Activated CD4-positive, alpha-beta T cell treated with anti-CD3 and anti-CD28 coated beads, Interleukin-10, Interleukin-2, amounts not matched to agents 100 ng/mL and 50 ng/mL, durations not matched to agents 16 hours and 8 hours (primary cell): ENCODE data around the gene PAPSS1.
"Not testable (repeated sequence)": the region's sequence is repeated elsewhere in the genome, so short reads cannot be mapped to it uniquely, and the experiment has no call there.

Source experiments
- DNase-seq: peaks from one replicate; pipeline ENCODE4 v3.0.0-alpha.2; 2020

Gene PAPSS1

DNA sequence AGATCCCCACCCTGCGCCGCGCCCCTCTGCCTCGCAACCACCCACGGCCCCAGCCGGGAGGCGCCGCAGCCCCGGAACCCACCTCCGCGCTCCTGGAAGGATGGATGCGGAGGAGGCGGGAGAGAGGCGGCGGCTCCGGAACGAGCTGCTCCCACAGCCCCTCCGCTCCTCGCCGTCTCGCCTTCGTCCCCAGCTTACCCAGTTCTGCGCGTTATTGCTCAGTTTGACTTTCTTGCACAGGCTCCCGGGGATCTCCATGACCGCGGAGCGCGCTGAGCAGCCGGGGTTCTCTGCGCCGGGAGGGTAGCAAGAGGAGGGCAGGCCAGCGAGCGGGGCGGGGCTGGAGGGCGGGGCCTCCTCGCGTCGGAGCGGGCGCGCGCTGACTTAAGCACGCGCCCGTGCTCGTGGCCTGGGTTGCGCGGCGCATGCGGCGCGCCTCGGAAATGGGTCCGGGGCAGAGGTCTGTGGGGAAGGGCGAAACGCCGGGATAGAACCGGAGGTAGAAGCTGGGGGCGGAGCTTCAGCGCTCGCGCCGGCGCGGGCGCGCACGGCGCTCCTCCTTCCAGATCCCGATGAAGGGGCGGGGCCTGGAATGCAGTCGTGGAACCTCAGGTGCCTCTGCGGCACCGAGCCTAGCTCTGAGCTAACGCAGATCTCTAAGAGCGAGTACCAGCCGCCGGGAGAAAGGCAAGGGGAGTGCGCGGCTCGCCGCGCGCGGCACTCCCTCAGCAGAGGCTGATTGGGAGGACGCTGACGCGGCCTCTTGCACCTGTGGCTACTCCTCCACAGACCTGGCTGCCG lies at the start of gene PAPSS1:
Gene PAPSS1 (minus strand): TSS at position 313 of the 801 bp plus-strand sequence. CDS start 55 bp downstream, at position 258.
- DNase-seq, result peak; percentile 96

DNA sequence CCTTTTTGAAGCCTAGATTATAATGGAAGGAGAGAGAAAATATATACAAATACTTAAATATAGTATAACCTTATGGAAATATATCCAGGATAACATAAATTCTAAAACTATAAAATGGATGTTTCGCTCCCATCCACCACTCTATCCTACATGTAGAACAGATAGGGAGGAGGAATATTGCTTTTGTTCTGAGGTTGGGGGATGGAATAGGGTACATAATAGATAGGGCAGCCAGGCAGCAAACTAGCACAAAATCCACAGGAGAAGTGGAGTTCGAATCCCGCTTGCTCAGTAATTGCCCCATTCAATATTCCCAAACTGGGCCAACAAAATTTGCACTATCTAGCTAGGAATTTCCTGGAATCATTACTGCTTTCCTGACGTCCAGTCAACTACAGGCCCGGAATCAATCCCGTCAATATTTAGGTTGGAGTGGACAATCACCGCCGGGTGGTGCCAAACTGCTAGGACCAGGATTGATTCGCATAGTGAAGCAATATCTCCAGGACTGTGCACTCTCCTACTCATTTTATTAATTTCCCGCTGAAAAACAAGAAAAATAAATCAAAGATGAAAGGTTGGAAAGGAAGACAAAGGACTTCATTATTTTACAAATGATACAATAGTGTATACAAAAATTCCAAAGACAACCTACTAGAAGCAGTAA lies 40.4 kb upstream of the PAPSS1 start:
- no peak for DNase-seq

DNA sequence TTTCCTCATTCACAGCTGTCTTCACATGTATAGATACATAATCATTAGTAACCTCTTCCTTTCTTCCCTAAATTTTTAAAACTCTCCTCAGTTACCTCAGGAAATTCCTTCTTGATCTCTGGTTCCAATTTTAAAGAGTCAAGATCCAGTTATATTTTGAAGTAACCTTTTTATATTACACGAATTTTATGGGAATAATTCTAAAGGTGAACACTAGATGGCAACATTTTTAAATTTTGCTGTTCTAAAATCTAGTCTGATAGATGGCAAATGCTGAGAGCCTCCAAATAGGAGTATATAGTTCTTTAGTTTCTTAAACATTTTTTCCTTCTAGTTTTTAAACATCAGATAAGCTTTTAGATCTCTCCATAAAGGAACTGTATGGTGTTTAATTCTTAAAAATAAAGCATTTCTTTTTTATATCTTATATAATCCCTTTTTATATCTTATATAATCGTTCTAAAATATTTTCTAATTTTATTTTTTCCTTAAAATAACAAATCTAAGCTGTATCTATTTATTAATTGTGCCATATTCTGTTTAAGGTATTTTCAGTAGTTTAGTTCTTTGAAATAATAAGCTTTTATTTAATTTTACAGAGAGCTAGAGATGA lies 37.9 kb upstream of the PAPSS1 start:
- DNase-seq, result peak; percentile 26

DNA sequence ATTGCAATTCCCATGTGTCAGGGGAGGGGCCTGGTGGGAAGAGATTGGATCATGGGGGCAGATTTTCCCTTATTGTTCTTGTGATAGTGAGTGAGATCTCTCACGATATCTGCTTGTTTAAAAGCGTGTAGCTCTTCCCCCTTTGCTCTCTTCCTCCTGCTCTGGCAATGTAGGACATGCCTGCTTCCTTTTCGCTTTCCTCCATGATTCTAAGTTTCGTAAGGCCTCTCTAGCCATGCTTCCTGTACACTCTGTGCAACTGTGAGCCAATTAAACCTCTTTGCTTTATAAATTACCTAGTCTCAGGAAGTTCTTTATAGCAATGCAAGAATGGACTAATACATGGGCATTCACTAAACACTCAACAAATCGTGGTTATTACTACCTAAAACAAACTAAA lies 37.2 kb upstream of the PAPSS1 start:
- no peak for DNase-seq

DNA sequence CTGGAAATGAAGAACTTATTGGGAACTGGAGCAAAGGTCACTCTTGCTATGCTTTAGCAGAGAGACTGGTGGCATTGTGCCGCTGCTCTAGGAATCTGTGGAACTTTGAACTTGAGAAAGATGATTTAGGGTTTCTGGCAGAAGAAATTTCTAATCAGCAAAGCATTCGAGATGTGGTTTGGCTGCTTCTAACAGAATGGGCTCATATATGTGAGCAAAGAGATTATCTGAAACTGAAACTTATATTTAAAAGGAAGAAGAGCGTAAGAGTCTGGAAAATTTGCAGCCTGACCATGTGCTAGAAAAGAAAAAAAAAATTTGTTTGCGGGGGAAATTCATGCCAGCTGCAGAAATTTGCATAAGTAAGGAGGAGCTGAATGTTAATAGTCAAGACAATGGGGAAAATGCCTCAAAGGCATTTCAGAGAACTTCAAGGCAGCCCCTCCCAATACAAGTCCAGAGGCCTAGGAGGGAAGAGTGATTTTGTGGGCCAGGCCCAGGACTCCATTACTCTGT lies 35.9 kb upstream of the PAPSS1 start:
- DNase-seq, result no peak

DNA sequence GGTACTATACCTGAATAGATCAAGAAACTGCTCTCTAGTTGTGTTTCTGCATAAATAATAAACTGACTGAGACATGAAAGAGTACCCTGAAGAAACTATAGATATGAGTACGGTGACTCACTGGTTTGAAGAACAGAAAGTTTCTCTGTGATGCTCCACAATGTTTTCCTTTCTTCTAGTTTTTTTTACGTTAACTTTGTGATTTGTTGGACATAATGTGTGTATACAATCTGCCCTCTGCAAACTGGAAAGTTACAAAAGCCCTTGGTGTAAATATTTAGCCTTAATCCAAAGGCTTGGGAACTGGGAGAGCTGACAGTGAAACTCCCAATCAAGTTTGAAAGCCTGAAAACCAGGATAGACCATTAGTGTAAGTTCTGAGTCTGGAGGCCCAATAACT lies 31.6 kb upstream of the PAPSS1 start:
- DNase-seq, result no peak

DNA sequence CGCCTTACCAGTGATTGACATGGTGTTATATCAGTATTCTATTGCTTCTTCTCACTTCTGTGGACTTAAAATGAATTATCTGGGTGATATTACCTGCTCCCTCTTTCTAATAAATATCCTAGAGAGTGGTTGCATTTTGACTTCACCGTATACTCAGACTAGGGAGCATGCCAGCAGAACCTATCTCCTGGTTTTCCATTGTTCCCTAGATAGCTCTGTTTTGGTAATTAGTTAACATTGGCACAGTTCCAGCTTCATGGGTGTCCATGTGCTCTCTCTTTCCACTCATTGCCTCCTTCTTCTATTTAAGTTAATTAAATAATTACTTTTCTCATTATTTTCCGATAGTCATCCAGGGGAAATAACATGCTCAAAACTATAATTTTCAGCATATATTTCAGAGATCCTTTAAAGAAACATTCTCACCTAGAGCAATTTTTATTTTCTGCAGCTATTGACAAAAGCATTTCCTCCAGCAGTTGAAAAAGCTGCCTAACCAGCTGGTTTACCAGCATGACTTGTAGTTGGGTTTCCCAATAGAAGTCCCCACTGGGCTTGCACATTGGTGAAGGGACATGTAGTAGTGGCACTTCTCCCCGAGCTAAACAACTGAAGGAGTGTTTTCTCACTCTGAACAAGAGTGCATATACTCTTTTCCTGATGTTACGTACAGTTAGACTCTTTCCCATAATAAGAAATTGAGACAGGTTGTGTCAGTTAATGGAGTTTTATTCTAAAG lies 27.9 kb upstream of the PAPSS1 start:
- DNase-seq, result no peak

DNA sequence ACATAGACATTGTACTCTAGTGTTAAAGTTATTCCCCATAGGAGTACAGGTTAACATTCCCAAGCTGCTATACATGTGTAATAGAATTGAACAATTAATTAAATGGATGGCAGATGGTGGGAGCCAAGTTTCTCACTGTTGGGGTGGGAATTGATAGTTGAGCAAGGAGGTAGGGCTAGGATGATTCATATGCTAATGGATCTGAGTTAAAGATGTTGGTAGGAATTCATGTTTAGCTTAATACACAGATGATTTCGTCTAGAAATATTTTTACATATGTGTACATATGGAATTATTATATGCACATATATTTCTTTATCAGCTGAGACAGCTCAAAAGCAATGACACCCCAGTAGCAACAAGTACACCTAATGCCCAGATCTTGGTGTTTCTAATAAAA lies 26.1 kb upstream of the PAPSS1 start:
- no peak for DNase-seq

DNA sequence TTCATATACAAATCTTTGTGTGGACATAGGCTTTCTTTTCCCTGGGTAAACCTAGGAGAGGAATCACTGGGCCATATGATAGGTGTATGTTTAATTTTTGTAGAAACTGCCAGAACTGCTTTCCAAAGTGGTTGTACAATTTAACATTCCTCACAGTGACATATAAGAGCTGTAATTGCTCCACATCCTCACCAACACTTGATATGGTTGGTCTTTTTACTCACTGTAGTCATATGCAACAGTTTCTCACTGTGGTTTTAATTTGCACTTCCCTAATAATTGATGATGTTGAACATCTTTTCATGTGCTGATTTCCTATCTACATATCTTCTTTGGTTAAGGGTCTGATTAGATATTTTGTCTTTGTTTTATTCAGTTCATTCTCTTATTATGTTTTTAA lies 24.5 kb upstream of the PAPSS1 start:
- no peak for DNase-seq

DNA sequence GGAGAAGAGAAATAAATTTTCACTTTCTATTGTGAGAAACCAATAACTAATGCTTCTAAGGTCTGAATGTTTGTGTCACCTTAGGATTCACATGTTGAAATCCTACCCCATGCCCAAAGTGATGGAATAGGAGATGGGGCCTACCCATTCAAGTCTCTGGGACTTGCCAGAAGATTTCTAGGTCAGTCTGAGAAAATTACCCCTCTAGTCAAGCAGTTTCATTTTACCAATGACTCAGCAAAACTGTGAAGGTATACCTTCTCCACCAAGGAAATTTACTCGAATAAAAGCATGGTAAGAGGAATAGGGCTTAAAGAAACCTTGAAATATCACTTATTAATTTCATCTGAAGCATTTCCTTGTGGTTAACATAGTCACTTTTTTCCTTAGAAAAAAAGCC lies 23.5 kb upstream of the PAPSS1 start:
- no peak for DNase-seq

DNA sequence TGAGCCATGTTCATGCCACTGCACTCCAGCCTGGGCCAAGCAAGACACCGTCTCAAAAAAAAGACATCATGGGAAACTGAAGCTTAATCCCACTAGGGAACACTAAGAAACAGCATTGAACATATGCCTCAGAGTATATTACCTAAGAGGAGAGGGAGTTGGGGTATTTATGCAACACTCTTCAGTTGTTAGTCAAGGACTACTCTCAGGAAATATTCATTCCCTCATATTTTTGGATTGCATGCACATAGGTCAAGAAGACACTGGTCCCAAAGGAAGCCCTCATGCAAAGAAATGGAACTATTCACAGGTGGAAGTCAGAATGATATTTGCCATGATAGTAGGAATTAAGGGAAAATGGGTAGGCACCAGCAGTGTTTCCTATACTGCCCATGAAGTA lies 22.8 kb upstream of the PAPSS1 start:
- DNase-seq, result no peak

DNA sequence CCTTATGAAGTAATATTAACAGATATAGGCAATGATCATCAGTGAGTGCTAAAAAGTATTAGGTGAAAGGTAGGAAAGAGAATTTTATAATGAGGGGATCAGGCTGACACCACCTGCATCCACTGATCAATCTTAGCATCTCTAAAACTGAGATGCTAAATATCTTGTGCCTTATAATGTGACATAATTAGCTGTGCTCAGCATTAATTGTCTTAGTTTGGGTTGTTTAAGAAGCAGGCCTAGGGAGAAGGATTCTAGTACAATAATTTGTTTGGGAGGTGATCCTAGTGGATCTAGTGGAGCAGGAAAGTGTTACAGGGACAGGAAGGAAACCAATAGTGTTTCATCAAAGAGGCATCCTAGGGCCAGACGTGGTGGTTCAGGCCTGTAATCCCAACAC lies 22.2 kb upstream of the PAPSS1 start:
- no peak for DNase-seq

DNA sequence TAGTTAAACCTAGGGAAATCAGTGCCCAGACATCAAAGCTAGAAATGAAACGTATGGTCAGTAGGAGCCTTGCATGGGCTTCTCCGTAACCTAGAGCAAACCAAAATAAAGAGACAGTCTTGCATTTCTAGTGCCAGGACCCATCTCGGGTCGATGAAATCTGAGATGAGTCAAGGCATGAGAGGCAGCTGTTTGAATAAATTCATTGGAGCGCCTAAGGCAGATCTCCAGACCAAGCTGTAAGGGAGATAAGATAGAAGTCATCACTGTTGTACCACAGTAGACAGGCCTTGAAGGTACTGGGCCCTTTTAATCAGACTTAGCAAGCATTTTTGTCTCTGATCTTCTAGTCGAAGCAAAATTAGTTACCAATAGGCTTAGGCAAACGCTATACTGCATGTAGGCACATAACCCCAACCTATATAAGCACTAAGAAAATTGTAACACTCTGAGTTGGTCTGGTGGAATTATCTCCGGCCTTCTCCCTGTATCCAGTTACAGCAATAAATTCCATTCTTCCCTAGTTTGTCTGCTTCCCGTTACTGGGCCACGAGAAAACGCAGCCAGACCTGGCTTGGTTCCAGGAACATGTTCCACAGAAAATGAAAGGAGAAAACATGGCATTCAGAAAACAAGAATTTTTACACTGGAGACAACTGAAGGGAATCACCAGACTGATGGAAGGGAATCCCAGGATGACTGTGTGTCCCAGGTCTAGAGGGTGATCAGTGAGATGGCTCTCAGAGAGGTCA lies 21.1 kb upstream of the PAPSS1 start:
- DNase-seq, result no peak

DNA sequence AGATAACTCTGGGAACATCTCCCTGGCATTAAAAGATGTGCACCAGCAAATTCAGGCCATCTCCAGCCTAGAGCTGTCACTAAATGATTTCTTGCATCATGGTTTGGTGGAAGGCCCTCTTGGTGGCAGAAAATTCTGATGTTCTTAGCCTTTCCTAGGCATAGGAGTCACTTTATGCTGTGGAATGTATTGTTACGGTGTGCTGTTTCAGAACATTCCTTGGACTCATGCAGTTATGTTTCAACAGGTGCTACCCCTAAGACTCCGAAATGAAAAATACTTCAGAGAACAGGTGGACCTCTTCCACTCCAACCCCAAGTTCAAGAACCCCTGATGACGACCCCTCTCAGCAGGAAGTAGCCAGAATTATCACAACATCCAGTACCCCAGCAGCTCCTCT lies 20.3 kb upstream of the PAPSS1 start:
- no peak for DNase-seq

DNA sequence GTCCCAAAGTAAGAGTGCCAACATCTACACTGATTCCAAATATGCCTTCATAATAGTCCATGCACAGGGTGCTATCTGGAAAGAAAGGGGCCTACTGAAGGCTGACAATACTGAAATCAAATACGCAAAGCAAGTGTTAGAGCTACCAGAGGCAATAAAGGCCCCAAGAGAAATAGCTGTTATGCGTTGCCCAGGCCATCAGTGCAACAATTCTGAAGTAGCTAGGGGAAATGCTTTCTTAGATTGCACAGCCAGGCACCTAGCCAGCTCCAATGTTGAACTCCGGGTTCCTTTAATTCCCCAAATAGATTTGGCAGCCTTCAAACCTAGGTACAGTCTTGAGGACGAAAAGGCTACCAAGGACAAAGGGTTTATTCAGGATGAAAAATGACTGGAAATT lies 17.4 kb upstream of the PAPSS1 start:
- DNase-seq, result no peak

DNA sequence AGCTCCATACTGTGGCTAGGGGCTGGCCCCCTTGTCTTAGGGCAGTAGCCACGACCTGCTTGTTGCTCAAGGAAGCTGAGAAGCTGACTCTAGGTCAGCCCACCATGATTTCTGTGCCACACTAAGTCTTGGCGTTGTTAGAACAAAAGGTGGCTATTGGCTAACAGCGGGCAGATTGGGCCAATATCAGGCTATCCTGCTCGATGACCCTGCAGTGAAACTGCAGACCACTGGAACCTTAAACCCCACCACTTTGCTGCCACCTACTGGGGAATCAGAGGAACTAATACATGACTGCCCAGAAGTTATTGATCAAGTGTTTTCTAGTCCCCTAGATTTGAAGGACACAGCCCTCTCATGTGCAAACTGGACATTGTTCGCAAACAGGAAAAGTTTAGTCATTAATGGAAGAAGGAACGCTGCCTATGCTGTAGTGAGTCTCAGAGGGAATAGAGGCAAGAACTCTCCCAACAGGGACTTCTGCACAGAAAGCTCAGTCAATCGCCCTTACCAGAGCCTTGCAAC lies 17.0 kb upstream of the PAPSS1 start:
- peak; percentile 58 for DNase-seq

DNA sequence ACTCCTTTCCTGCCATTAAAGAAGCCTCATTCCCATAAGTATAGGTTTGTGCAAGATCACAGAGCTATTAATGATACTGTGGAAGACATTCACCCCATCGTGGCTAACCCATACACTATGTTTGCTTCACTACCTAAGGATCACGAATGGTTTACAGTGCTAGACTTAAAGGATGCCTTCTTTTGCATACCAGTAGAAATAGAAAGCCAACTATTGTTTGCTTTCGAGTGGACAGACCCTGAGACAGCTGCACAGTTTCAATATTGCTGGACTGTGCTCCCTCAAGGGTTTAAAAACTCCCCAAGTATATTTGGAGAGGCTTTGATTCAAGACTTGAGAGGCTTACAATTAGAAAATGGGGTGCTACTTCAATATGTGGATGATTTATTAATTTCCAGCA lies 16.0 kb upstream of the PAPSS1 start:
- no peak for DNase-seq

DNA sequence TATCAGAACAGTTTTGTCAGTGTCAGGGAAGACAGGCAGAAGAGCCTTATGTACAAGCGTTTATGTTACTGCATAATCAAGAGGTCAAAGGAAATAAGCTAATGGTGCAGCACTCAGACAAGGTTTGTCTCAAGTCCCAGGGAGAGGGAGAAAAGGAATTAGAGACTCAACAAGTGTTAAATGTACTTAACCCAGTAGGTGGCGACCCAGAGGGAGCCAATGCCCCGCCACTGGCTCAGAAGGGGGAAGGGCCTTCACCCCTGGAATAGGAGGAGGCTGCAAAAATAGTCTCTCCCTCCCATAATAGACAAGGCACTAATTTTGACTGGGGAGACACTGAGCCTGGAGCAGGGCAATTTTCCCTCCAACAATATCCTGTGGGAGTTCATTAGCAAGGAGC lies 14.1 kb upstream of the PAPSS1 start:
- DNase-seq, result no peak

DNA sequence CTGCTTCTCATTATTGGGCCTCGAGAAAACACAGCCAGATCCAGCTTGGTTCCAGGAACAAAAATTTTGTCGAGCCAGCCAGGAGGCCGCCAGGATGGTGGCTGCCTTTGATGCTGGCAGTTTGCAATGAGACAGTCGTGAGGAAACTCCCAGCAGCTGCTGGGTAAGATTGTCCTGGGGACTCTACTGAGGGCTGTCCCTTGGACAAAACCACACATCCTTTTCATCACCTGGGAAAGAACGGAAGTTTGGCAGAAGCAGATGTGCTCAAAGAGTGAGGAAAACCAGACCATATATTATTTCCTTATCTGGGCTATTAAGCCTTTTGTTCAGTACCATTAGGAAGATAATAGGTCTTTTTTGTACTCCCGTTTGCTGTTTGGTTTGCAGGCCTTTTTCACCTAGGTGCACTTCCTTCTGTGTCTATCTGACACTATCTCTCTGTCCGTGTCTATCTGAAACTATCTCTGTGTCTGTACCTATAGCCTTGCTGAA lies 13.4 kb upstream of the PAPSS1 start:
- no peak for DNase-seq

DNA sequence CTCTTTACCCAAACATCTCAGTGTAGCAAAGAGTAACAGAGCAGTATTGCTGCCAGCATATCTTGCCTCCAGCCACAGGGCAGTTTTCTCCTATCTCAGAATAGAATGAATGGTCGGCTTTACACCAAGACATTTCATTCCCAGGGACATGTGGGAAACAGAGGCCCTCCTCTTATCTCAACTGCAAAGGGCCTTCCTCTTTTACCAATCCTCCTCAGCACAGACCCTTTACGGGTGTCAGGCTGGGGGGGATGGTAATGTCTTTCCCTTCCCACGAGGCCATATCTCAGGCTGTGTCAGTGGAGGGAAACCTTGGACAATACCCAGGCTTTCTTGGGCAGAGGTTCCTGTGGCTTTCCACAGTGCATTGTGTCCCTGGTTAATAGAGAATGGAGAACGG lies 9.0 kb upstream of the PAPSS1 start:
- not testable (repeated sequence) for DNase-seq

DNA sequence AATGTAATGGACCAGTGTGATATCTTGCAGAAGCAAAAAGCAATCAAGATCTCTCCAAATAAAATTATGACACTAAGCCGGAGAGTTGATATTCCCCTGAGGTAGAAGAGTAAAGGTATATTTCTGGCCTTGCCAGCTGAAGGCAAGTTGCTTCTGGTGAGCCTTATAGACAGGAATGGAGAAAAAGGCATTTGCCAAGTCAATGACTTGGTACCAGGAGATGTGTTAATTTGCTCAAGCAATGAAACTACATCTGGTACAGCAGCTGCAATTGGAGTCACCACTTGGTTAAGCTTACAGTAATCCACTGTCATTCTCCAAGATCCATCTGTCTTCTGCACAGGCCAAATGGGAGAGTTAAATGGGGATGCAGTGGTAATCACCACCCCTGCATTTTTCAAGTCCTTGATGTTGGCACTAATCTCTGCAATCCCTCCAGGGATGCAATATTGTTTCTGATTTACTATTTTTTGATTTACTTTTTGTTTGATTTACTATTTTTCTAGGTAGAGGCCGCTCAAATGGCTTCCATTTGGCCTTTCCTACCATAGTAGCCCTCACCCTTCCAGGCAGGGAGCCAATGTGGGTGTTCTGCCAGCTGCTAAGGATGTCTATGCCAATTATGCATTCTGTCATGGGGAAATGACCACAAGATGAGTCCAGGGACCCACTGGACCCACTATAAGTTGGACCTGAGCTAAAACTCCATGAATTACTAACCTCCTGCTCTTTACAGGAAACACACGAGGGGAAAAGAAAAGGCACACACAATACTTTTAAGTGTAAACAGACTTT lies 6.3 kb upstream of the PAPSS1 start:
- not testable (repeated sequence) for DNase-seq
